Measurements from ENCODE around the gene NDUFAF4. TPM values are rescaled to one million over a fixed set of nuclear protein-coding genes. Genes with fewer than 3 reads are reported as not detected.

The NDUFAF4 gene
- total RNA-seq, 1 donor from 2014 or later = 11.3 TPM

DNA sequence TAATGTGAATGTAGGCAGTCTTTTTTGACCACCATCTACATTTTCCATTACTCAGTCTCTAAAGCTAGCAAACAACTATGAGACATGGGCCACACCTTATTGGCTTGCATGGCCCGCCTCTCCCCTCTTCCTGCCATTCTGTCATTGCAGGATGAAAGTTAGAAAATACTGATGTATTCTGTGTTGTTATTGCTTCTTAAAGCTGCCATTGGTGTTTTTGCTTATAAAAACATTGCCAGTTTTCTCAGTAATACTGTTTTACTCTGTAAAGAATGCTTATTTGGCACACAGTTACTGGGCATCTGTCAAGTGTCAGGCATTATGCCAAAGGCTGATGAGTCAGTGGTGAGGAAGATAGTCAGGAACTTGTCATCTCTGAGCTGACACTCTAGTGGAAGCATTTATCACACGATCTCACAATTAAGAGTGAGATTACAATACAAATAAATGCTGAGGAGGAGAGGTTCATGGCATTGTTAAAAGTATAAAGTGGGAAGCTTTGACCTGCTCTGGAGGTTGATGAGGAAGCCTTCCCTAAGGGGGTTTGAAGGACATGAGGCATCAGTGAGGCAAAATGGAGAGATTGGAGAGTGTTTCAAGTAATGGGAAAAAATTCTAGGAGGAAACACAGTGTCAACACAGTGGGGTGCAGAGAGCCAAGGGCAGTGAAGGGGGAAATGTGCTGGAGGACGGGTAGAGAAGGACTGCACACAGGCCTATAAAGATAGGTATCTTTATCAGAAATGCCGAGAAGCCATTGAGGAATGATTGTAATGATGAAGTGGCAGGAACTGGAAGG lies 41.5 kb upstream of the NDUFAF4 start:
- TF ChIP-seq, protein P1, sequence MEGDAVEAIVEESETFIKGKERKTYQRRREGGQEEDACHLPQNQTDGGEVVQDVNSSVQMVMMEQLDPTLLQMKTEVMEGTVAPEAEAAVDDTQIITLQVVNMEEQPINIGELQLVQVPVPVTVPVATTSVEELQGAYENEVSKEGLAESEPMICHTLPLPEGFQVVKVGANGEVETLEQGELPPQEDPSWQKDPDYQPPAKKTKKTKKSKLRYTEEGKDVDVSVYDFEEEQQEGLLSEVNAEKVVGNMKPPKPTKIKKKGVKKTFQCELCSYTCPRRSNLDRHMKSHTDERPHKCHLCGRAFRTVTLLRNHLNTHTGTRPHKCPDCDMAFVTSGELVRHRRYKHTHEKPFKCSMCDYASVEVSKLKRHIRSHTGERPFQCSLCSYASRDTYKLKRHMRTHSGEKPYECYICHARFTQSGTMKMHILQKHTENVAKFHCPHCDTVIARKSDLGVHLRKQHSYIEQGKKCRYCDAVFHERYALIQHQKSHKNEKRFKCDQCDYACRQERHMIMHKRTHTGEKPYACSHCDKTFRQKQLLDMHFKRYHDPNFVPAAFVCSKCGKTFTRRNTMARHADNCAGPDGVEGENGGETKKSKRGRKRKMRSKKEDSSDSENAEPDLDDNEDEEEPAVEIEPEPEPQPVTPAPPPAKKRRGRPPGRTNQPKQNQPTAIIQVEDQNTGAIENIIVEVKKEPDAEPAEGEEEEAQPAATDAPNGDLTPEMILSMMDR (IDR thresholded peaks at IDR 0.05; ENCODE audit: insufficient read depth, low read length, severe bottlenecking) = no peak
- H3K27me3 ChIP-seq (ENCODE audit: control insufficient read depth, insufficient read depth, low read length) = peaks cover 2% of the 10 kb centered on the region
- FAIRE-seq (no peak), DNase-seq (ENCODE audit: low read depth) (peak; percentile 88)
- no peaks in the 10 kb centered on the region for H3K36me3 ChIP-seq (ENCODE audit: control insufficient read depth, insufficient read depth, low read length)
- no peak overlapping the region for H3K4me3 ChIP-seq (ENCODE audit: low read depth, low read length)

GRCh38 chr6:96934087-96934486 lies 36.4 kb upstream of the NDUFAF4 start:
- peaks cover 3% of the 10 kb centered on the region for H3K27me3 ChIP-seq (ENCODE audit: control insufficient read depth, insufficient read depth, low read length)
- H3K4me3 ChIP-seq (ENCODE audit: low read depth, low read length) = no peak overlapping the region
- FAIRE-seq (no peak), DNase-seq (ENCODE audit: low read depth) (no peak)
- no peaks in the 10 kb centered on the region for H3K36me3 ChIP-seq (ENCODE audit: control insufficient read depth, insufficient read depth, low read length)
- TF ChIP-seq, protein P1 (IDR thresholded peaks at IDR 0.05; ENCODE audit: insufficient read depth, low read length, severe bottlenecking) = no peak

- Histone ChIP-seq H3K4me3 (ENCODE audit: low read depth, low read length) (no peak overlapping the region), H3K36me3 (ENCODE audit: control insufficient read depth, insufficient read depth, low read length) (no peaks in the 10 kb centered on the region), H3K27me3 (ENCODE audit: control insufficient read depth, insufficient read depth, low read length) (peaks cover 5% of the 10 kb centered on the region)
- TF ChIP-seq, protein P1 (IDR thresholded peaks at IDR 0.05; ENCODE audit: insufficient read depth, low read length, severe bottlenecking) = no peak
- FAIRE-seq = no peak
- no peak for DNase-seq (ENCODE audit: low read depth)
These were observed 33.5 kb upstream of the NDUFAF4 start for GRCh38 chr6:96931198-96931597.

GRCh38 chr6:96929741-96930140 lies 32.0 kb upstream of the NDUFAF4 start:
- TF ChIP-seq, protein P1 (IDR thresholded peaks at IDR 0.05; ENCODE audit: insufficient read depth, low read length, severe bottlenecking) = no peak
- no peak for DNase-seq (ENCODE audit: low read depth)
- no peak overlapping the region for H3K4me3 ChIP-seq (ENCODE audit: low read depth, low read length)
- H3K36me3 ChIP-seq (ENCODE audit: control insufficient read depth, insufficient read depth, low read length) = no peaks in the 10 kb centered on the region
- H3K27me3 ChIP-seq (ENCODE audit: control insufficient read depth, insufficient read depth, low read length) = peaks cover 5% of the 10 kb centered on the region
- FAIRE-seq = no peak

- TF ChIP-seq, protein P1 (IDR thresholded peaks at IDR 0.05; ENCODE audit: insufficient read depth, low read length, severe bottlenecking) = no peak
- FAIRE-seq (no peak), DNase-seq (ENCODE audit: low read depth) (no peak)
- no peaks in the 10 kb centered on the region for H3K36me3 ChIP-seq (ENCODE audit: control insufficient read depth, insufficient read depth, low read length)
- H3K27me3 ChIP-seq (ENCODE audit: control insufficient read depth, insufficient read depth, low read length) = peaks cover 5% of the 10 kb centered on the region
- no peak overlapping the region for H3K4me3 ChIP-seq (ENCODE audit: low read depth, low read length)
These were observed 30.0 kb upstream of the NDUFAF4 start for GRCh38 chr6:96927660-96928059.

DNA sequence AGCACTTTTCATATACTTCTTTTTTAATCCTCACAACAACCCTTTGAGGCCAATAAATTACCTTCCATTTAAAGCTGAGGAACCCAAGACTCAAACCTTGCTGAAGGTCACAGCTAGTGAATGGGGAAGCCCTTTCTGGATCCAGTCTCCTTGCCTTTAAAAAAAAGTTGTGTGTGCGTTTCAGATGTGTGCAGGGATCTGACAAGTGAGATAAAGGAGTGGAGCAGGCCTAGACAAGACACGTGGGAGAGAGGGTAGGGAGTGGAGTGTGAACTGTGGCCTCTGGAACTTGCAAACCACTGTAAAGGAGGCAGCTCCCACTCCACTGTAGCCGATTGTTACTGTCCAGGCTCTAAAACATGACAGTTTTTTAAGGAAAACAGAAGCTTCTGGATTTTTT lies 28.7 kb upstream of the NDUFAF4 start:
- H3K36me3 ChIP-seq (ENCODE audit: control insufficient read depth, insufficient read depth, low read length) = no peaks in the 10 kb centered on the region
- peaks cover 5% of the 10 kb centered on the region for H3K27me3 ChIP-seq (ENCODE audit: control insufficient read depth, insufficient read depth, low read length)

More for the DNA sequence above, 28.7 kb upstream of the NDUFAF4 start:
- H3K4me3 ChIP-seq (ENCODE audit: low read depth, low read length) = no peak overlapping the region
- DNase-seq (ENCODE audit: low read depth) (no peak), FAIRE-seq (no peak)
- TF ChIP-seq, protein P1 (IDR thresholded peaks at IDR 0.05; ENCODE audit: insufficient read depth, low read length, severe bottlenecking) = no peak
